Stimulated activated CD8-positive, alpha-beta memory T cell treated with anti-CD3 and anti-CD28 coated beads, Interleukin-7, amount 100 ng/mL, for 24 hours (primary cell): Measurements from ENCODE around the gene NPIPB12.
A peak's percentile ranks its signal among the peaks of the same experiment; 100 is the strongest.
"Not testable (repeated sequence)": the region's sequence is repeated elsewhere in the genome, so short reads cannot be mapped to it uniquely, and the experiment has no call there.

Experiments
- DNase-seq: peaks from one replicate; pipeline ENCODE4 v3.0.0-alpha.2; 2020; ENCODE audit warnings: low read depth

The NPIPB12 gene

GRCh38 chr16:29506308-29506707 is at the start of gene NPIPB12:
NPIPB12 (minus strand) TSS chr16:29506408.
- DNase-seq: not testable (repeated sequence)

GRCh38 chr16:29521520-29521919 is 15.3 kb upstream of the NPIPB12 start:
- not testable (repeated sequence) for DNase-seq

- not testable (repeated sequence) for DNase-seq
Measured at GRCh38 chr16:29482276-29482675, 23.9 kb downstream of the NPIPB12 start.

- not testable (repeated sequence) for DNase-seq
Measured at GRCh38 chr16:29472065-29472464, 34.1 kb downstream of the NPIPB12 start.

- DNase-seq: peak; percentile 2
Measured at GRCh38 chr16:29469660-29470059, 36.5 kb downstream of the NPIPB12 start.

- not testable (repeated sequence) for DNase-seq
Measured at GRCh38 chr16:29467654-29468366, 38.4 kb downstream of the NPIPB12 start.

- DNase-seq: not testable (repeated sequence)
Measured at GRCh38 chr16:29466904-29467303, 39.3 kb downstream of the NPIPB12 start.

GRCh38 chr16:29465985-29466824 is 40.0 kb downstream of the NPIPB12 start:
- not testable (repeated sequence) for DNase-seq

- not testable (repeated sequence) for DNase-seq
Measured at GRCh38 chr16:29460647-29461030, 45.6 kb downstream of the NPIPB12 start.

GRCh38 chr16:29459706-29460646 is 46.2 kb downstream of the NPIPB12 start, which contains the start of gene SULT1A4:
SULT1A4 (plus strand) TSS chr16:29459913; CDS start chr16:29461386, 1,473 bp downstream.
- DNase-seq: not testable (repeated sequence)

- not testable (repeated sequence) for DNase-seq
Measured at GRCh38 chr16:29457660-29458059, 48.5 kb downstream of the NPIPB12 start.

GRCh38 chr16:29454828-29455227 is 51.4 kb downstream of the NPIPB12 start:
- not testable (repeated sequence) for DNase-seq

- not testable (repeated sequence) for DNase-seq
Measured at GRCh38 chr16:29454269-29454668, 51.9 kb downstream of the NPIPB12 start, which contains the start of the genes BOLA2 and SLX1B. BOLA2 (minus strand) TSS chr16:29454351; CDS start chr16:29454253, 98 bp downstream. SLX1B (plus strand) TSS chr16:29454533.

GRCh38 chr16:29453754-29454153 is 52.5 kb downstream of the NPIPB12 start:
- DNase-seq: not testable (repeated sequence)
